Sciatic nerve (tissue), 2 donors: Measurements from ENCODE around the gene SCN4B. TPM values are rescaled to one million over a fixed set of nuclear protein-coding genes. Genes with fewer than 3 reads are reported as not detected.
A peak's percentile ranks its signal among the peaks of the same experiment; 100 is the strongest.

Experiments used
- ATAC-seq: fragments of 200-7000 bp; cut with Tn5 transposase; one replicate; pipeline ENCODE4 v1.9.1; 2020; ENCODE audit warnings: mild to moderate bottlenecking, moderate library complexity
- DNase-seq: peaks from one replicate; pipeline ENCODE4 v3.0.0-alpha.2; 2020; ENCODE audit warnings: low spot score
- intact Hi-C: fragments of 100-400 bp; cut with DNase I; formaldehyde crosslinking; loops from one replicate; pipeline ENCODE4 v1.14.2; 2022
- total RNA-seq: library from RNA; stranded (reverse); fragmentation: NEBNext Ultra II Directional; extraction: Animal tissue kit (Norgen Biotek cat#: 25700); gene quantifications from one replicate; pipeline ENCODE4 v1.2.1, GENCODE V29; 2021
- donor health status: DM: no; HTN: no; CAD: no.
- donor health status: DM: no; HTN: no; CAD: no.

Gene SCN4B
- total RNA-seq, 1 donor from 2014 or later = 2.9 TPM

DNA sequence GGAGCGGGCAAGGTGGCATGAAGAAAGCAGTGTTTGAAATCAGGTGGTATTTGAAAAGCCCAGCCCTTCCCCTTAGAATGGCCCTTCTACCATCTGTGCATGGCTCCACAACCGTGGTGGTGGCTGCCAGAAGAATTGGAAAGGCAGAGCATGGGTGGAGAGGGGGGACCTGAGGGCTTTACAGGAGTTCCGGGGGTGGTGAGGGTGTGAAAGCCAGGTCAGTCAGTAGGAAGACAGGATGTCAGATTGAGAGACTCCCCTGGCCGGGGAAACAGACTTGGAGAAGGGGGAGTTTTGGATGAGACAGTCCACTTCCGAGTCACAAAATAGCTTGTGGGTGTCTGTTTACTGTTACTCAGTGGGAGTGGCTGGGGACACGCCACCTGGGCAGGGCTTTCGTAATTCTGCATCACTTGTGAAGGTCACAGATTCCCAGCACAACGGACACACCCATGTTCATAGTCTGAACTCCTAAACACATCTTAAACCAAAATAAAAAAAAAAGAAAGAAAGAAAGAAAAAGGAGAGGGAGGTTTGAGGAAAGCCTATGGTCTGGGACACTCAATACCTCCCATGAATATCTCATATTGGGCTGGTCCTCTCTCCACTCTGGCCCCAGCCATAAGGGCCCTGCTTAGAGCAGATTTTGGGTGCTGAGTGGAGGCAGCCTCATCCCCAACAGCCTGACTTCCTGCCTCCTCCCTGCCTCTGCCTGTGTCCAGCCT, 41.4 kb downstream of the SCN4B start:
- intact Hi-C loops = no loop called here
- no peak for ATAC-seq
- peak; percentile 31 for DNase-seq

DNA sequence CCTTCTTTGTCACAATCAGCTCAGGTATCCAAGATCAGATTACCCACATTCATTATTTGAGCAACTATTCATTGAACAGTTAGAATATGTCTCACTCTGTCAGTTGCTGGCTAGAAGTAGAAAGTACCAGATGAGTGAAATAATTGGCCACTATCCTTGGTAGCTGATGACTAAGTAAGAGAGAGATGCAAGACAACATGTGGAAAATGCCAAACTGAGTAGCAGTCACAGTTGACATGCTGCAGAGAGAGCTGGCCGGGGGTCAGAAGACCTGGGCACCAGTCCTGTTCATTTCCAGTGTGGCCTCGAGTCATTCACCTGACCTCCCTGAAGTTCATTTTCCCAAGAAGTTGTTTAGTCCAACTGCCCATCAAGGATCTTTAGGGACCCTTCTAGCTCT, 43.4 kb downstream of the SCN4B start:
- DNase-seq (no peak), ATAC-seq (no peak)
- intact Hi-C loops = no loop called here

DNA sequence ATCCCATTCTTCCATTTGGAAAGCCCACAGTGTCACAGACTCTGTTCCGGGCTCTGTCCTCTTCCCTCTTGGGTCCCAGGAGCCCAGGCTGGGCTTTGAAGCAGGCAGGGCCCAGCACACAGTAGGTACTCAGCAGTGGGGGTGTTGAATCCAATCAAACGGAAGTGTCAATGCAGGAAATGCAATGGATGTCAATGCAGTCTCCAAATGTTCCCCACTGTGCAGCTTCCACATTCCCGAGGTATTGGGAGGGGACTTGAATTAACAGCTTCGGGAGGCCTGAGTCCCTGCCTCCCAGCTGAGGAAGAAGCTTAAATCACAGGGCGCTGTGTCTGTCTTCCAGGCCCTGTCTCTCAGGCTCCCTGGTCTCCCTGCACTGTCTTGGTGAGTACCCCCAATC, 44.1 kb downstream of the SCN4B start:
- DNase-seq (no peak), ATAC-seq (no peak)
- intact Hi-C loops = no loop called here

DNA sequence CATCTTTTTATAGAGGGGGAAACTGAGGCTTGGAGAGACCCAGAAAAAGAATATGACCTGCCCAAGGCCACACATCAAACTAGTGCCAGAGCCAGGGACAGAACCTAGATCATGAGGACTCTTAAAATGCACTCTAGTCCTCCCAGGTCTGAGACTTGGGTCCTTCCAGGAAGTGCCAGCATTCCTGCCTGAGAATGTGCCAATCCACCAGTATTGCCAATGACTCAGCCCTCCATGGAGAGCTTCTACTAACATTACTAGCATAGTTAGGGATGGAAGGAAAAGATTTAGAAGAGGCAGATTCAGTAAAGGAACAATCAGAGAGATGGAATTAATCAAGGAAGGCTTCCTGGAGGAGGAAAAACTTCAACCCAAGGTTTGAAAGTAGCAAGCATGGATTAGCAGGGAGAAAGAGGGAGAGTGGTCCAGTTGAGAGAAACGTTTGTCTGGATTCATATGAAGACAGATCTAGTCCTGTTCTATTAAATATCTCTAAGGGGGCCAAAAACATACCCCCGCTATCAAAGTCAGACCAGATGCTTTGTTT, 45.8 kb downstream of the SCN4B start:
- ATAC-seq (no peak), DNase-seq (peak; percentile 4)
- intact Hi-C loops = no loop called here

DNA sequence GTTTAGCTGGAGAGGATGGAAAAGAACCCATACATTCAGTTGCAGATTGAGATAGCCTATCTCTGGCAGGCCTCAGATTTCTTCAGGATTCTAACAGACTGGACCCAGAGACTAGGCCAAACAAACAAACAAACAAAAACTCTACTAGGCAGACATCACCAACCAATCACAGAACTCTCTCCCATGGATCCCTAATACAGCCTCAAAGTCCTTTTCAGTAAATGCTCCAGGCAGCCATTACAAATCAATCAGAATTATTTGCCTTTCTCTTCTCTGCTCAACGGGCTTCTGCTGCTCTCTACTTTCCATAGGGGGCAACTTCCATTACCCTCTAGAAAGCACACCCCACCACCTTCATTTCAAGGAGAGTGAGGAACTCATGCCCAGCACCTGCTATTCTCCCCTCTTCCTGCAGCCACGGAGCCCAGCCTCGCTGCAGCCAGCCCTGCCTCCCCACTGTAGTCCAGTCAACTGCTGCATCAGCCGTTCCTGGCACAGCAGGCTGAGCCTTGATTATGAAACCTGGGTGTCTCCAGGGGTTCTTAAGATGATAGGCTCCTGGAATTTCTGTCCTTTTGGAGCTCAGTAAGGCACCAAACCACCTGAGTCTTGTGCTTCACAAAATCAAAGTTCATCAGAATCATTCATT, 46.8 kb downstream of the SCN4B start:
- peak; percentile 43 for DNase-seq
- no peak for ATAC-seq

DNA sequence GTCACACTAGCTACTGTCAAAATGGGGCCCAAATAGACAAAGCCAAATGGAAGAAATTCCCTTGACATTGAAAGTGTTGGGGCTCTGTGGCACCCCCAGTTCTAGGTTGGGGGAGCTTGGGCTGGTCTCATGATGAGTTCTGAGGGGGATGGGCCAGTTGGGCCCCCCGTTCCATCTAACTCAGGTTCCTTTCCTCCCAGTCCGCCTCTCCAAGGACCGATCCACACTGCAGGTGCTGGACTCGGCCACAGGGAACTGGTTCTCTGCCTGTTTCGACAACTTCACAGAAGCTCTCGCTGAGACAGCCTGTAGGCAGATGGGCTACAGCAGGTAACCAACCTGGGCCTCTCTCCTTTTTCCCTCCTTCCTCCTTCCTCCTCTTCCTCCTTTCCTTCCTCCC, 48.1 kb downstream of the SCN4B start:
- ATAC-seq (no peak), DNase-seq (peak; percentile 32)
- intact Hi-C loops = loop anchor here (5.0 kb wide), 1 partner anchor 1723 kb away; no protein-coding TSS in a partner anchor

More for the DNA sequence above, 46.8 kb downstream of the SCN4B start:
- intact Hi-C loops = no loop called here

DNA sequence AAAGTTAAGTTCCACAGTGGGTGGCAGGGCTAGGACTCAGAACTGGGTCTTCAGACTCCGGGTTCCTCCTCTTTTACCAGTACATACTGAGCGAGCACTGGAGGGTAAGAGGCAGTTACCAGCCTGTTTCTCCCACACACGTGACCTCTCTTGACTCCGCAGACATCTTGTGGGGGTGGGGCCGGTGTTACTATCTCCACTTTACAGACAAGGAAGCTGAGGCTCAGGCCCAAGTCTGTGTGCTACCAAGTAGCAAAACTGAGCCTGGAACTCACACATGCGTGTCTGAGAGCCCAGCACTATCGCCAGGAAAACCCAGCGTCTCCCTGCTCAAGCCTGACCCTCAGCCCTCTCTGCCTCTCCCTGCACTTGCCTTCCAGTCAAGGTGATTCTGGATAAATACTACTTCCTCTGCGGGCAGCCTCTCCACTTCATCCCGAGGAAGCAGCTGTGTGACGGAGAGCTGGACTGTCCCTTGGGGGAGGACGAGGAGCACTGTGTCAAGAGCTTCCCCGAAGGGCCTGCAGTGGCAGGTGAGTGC, 49.8 kb downstream of the SCN4B start:
- peak; percentile 30 for DNase-seq
- intact Hi-C loops = loop anchor here (5.0 kb wide), 1 partner anchor 1725 kb away; no protein-coding TSS in a partner anchor
- no peak for ATAC-seq

DNA sequence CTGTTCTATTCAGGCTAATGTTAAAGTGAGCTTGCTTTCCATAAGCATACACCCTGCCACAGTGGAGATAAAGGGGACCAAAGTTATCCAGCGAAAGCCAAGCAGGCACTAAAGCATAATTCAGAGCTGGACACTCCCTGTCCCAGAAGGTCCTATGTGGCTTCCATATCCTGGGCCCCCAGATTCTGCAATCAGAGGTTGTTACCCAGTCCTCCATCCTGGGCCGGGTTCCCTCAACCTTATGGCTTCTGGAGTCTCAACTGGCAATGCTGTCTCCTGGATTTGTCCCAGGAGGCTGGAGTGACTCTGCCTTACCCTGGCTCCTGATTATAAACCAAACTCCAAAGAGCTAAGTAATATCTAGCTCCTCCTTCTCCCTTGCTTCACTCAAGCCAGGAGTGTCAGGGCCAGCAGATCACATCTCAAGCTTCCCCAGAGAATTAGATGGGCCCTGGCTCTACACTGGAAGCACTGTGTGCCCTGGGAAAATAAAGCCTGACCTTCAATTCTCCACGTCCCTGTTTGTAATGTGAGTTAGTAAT, 51.9 kb downstream of the SCN4B start:
- no peak for ATAC-seq
- intact Hi-C loops = loop anchor here (5.0 kb wide), 1 partner anchor 1727 kb away; no protein-coding TSS in a partner anchor
- peak; percentile 21 for DNase-seq

DNA sequence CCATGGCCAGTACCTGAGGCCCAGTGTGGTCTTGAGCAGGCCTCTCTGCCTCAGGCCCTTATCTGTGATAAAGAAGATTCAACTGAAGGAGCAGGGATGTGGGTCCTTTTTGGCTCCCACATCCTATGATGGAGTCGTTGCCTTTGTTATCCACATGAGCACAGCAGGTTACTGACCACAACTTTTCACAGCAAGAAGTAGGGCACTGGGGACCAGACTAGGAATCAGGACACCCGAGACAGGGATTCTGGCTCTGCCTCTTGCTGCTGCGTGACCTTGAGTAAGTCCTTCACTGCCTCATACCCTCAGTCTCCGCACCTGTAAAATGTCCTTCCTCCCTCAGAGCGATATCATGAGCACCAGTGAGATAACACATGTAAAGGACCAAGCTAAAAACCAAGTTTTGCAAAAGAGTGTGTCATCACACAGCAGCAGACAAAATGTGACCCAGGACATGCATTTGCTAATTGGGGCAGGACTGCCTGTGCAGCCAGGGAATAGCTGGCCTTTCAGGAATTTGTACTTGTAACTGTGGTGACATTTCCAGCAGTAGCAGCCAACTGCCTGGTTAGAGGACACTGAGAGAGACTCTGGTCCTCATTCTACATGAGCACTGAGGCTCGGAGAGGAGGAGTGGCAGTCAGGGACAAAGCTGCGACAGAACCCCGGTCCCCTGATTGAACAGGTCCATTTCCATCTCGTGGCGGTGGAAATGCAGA, 52.6 kb downstream of the SCN4B start:
- intact Hi-C loops = loop anchor here (5.0 kb wide), 1 partner anchor 1727 kb away; no protein-coding TSS in a partner anchor
- ATAC-seq (no peak), DNase-seq (peak; percentile 15)

DNA sequence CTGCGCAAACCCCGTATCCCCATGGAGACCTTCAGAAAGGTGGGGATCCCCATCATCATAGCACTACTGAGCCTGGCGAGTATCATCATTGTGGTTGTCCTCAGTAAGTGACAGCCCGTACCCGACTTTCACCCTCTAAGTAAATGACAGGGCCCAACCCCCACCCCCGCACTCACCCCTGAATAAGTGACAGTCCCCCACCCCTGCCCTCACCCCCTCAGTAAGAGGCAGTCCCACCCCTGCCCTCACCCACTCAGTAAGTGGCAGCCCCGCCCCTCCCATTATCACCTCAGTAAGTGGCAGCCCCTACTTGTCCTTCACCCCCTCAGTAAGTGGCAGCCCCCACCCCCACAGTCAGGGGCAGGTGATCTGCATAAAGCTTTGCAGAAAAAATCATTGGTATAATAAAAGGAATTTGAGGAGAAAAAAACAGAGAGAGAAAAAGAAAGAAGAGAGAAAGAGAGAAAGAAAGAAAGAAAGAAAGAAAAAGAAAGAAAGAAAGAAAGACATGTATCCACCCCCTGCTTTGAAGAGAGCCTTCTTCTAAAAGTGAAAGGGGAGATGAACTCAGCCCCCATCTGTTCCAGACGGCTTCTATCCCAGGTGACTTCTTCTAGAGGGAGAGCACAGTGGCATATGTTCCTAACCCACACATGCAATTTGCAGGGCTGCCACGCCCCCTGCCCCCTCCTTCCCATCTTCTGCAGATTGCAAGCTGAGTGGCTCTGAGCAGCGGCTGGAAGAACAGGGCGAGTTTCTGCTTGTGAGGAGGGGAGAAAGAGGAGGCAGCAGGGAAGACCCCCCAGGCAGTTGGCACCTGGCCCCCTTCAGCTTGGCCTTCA, 53.4 kb downstream of the SCN4B start:
- ATAC-seq (no peak), DNase-seq (peak; percentile 45)
- intact Hi-C loops = no loop called here

DNA sequence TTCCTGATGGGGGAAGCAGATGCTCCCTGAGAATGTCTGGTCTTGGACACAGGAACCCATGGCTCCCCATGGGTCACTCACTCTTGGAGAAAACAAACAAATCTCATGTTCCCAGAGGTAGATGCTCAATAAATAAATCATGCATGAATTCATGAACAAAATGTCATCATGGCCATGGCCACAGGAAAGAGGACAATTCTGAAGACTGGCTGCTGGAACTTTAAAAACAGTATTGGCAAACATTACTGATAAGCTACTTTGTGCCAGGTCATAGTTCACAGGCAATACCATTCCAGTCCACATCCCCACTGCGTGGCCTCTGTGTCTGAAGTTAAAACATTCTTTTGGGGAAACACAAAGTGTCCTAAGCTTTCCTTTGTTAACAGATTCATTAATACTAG, 56.7 kb downstream of the SCN4B start:
- intact Hi-C loops = no loop called here
- no peak for ATAC-seq
- no peak for DNase-seq

DNA sequence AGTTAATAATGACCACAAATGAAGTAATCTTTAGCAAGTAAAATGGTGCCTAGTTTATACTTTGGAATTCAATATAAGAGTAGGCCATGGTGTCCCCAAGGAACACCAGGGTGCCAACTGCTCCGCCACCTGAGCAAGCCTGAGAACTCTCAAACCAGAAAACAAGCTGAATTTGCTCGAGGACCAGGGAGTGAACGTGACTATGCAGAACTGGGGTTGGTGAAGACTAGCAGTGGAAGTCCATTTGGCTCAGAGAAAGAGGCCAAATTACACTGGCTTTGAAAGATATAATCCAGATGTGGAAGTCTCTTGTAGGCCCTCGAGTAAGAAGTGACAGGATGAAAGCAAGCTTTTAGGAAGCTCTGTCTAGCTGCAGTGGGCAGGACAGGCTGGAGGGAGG, 57.1 kb downstream of the SCN4B start:
- DNase-seq (no peak), ATAC-seq (no peak)
- intact Hi-C loops = no loop called here

DNA sequence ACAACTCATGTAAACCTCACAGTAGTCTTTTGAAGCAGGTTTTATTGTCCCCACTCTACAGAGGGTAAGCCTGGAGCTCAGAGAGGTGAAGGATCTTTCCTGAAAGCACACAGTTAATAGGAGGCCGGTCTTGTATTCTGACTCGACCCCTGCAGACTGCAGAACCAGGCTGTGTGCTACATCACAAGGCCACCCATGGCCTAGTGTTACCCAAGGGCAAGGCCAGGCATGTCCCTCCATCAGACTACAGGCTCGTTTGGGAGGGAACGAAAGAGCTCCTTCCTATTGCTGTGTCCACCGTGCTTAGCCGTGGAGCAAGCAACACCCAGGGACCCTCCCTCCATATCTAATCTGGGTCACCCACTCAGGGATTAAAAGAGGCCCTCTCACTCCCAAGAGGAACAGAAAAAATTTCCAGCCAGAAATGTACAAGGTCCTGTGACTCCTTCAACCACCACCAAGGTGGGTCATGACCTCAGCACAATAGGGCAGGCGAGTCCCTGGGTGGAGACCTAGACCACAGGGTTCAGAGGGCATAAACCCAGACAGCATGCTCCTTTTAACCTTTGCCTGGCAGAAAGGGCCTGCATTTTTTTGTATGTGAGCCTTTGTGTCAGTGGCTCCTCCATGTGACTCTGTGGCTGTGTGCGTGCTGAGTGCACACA, 59.6 kb downstream of the SCN4B start:
- ATAC-seq (no peak), DNase-seq (no peak)
- intact Hi-C loops = no loop called here

DNA sequence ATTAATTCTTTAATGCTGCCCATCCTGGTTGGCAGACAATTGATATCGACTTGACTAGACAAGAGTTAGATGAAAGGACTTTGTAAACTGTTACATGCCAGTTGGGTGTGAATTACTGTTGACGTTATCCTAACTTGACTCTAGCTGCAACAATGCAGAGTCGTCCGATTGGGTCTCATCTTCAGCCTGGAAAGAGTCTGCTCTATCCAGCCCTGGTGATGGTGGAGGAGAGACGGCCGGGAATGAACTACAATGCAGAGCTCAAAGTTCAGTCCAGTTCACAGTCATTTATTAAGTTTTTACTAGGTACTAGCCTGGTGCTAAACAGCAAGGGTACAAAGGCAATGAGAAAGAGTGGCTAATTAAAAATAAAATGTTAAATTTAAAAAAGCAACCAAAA, 60.9 kb downstream of the SCN4B start:
- ATAC-seq (no peak), DNase-seq (no peak)
- intact Hi-C loops = no loop called here

DNA sequence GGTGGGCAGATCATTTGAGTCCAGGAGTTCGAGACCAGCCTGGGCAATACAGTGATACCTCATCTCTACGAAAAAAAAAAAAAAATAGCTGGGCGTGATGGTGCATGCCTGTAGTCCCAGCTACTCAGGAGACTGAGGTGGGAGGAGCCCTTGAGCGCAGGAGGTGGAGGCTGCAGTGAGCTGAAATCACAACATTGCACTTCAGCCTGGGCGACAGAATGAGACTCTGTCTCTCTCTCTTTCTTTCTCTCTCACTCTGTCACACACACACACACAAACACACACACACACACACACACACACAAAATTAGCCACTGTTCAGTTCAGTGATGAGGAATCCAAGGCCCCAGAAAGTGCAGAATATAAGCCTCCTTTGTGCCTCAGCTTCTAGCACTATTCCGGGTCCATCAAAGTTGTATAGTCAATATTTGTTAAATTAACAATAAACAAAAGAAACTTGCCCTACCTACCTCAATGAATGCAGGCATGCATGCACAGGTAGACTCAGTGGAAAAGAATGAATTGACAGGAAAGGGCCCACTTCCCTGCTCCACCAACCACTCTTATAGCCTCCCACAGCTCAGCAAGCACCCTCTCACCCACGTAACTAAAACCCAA, 62.0 kb downstream of the SCN4B start:
- no peak for ATAC-seq

DNA sequence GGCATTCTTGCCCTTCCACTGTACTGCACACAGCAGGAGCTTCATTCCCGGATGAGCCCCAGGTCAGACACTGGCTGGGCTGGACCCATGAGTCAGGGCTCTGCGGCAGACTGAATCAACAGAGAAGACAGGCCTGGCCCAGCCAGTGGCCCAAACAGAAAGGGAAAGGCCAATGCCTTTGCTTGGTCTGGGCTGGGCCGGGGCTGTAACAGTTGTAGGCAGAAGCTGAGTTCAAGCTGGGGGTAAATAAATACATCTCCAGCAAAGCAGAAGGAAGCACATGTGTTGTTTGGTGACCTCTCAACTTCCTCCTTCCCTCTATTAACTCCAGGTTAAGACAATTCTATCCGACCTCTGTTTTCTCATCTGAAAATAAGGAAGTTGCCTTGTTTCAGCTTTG, 64.1 kb downstream of the SCN4B start:
- intact Hi-C loops = no loop called here
- ATAC-seq = peak; percentile 81
- no peak for DNase-seq

More for the DNA sequence above, 62.0 kb downstream of the SCN4B start:
- intact Hi-C loops = no loop called here
- no peak for DNase-seq

DNA sequence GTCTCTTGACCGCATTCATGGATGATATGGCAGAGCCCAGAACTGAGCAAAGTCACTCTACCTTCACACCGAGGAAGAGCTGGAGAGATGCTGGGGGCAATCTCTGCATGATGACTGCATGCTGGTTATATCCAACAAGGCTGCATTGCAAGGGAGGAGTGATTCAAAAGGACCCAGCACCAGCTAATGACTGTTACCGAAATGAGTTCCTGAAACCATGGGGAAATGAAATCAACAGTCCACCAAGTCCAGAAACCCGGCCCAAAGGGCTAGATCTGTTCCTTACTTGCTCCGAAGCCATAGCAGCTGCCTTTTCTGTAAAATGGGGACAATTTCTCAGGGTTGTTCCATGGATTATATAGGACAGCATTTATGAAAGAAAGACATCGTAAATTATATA, 64.7 kb downstream of the SCN4B start:
- intact Hi-C loops = no loop called here
- ATAC-seq = no peak
- no peak for DNase-seq
